Measurements from ENCODE around the gene ZCCHC24. TPM values are rescaled to one million over a fixed set of nuclear protein-coding genes. Genes with fewer than 3 reads are reported as not detected.

Gene ZCCHC24
- total RNA-seq, 4 donors from 2014 or later = 100 to 156 (median 120) TPM

- TF ChIP-seq CTCF (IDR thresholded peaks at IDR 0.05) = peak in 1 of 3 experiments; percentile 4
- TF ChIP-seq POLR2AphosphoS5 (IDR thresholded peaks at IDR 0.05) = no peak
- peaks cover 0 to 25% (median 4%) of the 10 kb centered on the region in 4 donors for H3K36me3 ChIP-seq
- no peaks in the 10 kb centered on the region for H3K27me3 ChIP-seq
- 56% methylated on average over 3 of the region's 3 CpGs for WGBS
- intact Hi-C loops (cut with DNase I) = no loop called here
- DNase-seq (ENCODE audit: extremely low spot score) = no peak
- no peaks in the 10 kb centered on the region for H3K9me3 ChIP-seq
- H3K4me1 ChIP-seq = peaks cover 99 to 100% (median 100%) of the 10 kb centered on the region in 4 donors
- H3K27ac ChIP-seq (replicated peaks in 1 of 4) = peak overlapping the region; percentile 94 to 97 (median 96)
- peak overlapping the region in 2 of 4 donors; percentile 10 to 34 for H3K4me3 ChIP-seq
Measured at GRCh38 chr10:79438699-79439085, 6.7 kb downstream of the ZCCHC24 start.

GRCh38 chr10:79438021-79438698, 7.3 kb downstream of the ZCCHC24 start:
- TF ChIP-seq POLR2AphosphoS5 (IDR thresholded peaks at IDR 0.05) (no peak), CTCF (IDR thresholded peaks at IDR 0.05) (peak; percentile 46 to 52 (median 52))
- DNase-seq (ENCODE audit: extremely low spot score) = no peak
- Histone ChIP-seq H3K9me3 (no peaks in the 10 kb centered on the region), H3K4me1 (peaks cover 99 to 100% (median 100%) of the 10 kb centered on the region in 4 donors), H3K27me3 (no peaks in the 10 kb centered on the region), H3K4me3 (peak overlapping the region in 2 of 4 donors; percentile 10 to 34), H3K36me3 (peaks cover 0 to 27% (median 4%) of the 10 kb centered on the region in 4 donors), H3K27ac (replicated peaks in 1 of 4) (peak overlapping the region; percentile 94 to 97 (median 96))
- intact Hi-C loops (cut with DNase I) = no loop called here
- 62% methylated on average over 15 of the region's 16 CpGs for WGBS

- Histone ChIP-seq H3K9me3 (no peaks in the 10 kb centered on the region), H3K36me3 (peaks cover 0 to 28% (median 8%) of the 10 kb centered on the region in 4 donors), H3K4me3 (peak overlapping the region in 1 of 4 donors; percentile 10), H3K4me1 (peaks cover 99 to 100% (median 100%) of the 10 kb centered on the region in 4 donors), H3K27me3 (no peaks in the 10 kb centered on the region), H3K27ac (replicated peaks in 1 of 4) (peak overlapping the region; percentile 94 to 97 (median 96))
- intact Hi-C loops (cut with DNase I) = no loop called here
- TF ChIP-seq POLR2AphosphoS5 (IDR thresholded peaks at IDR 0.05) = no peak
- no peak for TF ChIP-seq CTCF (IDR thresholded peaks at IDR 0.05)
- TF ChIP-seq EP300 (IDR thresholded peaks at IDR 0.05) = no peak
- no peak for TF ChIP-seq POLR2A (IDR thresholded peaks at IDR 0.05; ENCODE audit: low read depth)
- 74% methylated on average over 12 of the region's 12 CpGs for WGBS
- no peak for DNase-seq (ENCODE audit: extremely low spot score)
Measured at GRCh38 chr10:79437111-79437814, 8.2 kb downstream of the ZCCHC24 start.

- WGBS = 53% methylated on average over 2 of the region's 2 CpGs
- Histone ChIP-seq H3K4me1 (peaks cover 100% of the 10 kb centered on the region in 4 donors), H3K4me3 (no peak overlapping the region), H3K27ac (replicated peaks in 1 of 4) (peak overlapping the region; percentile 94 to 97 (median 96)), H3K9me3 (no peaks in the 10 kb centered on the region), H3K36me3 (peaks cover 0 to 28% (median 12%) of the 10 kb centered on the region in 4 donors), H3K27me3 (no peaks in the 10 kb centered on the region)
- no peak for DNase-seq (ENCODE audit: extremely low spot score)
- intact Hi-C loops (cut with DNase I) = no loop called here
- TF ChIP-seq POLR2A (IDR thresholded peaks at IDR 0.05; ENCODE audit: low read depth) = no peak
- no peak for TF ChIP-seq CTCF (IDR thresholded peaks at IDR 0.05)
- TF ChIP-seq POLR2AphosphoS5 (IDR thresholded peaks at IDR 0.05) = no peak
- TF ChIP-seq EP300 (IDR thresholded peaks at IDR 0.05) = no peak
Measured at GRCh38 chr10:79436850-79437103, 8.6 kb downstream of the ZCCHC24 start.

Data from esophagus muscularis mucosa (tissue), 4 donors.